Uterus (tissue), 4 donors: ENCODE measurements around the gene C19orf33. TPM values are rescaled to one million over a fixed set of nuclear protein-coding genes. Genes with fewer than 3 reads are reported as not detected.
"Not testable (repeated sequence)": the region's sequence is repeated elsewhere in the genome, so short reads cannot be mapped to it uniquely, and the experiment has no call there.

Experiments
- DNase-seq, 2 donors: peaks; one replicate each; pipeline ENCODE4 v3.0.0-alpha.2; 2019 to 2020
- H3K27ac ChIP-seq, 2 donors: fragments of 200-600 bp; sonication (generic); 1 replicate in 1 of 2; 2 replicates in 1 of 2; pipeline ENCODE4 v1.5.1; 2016 to 2018
- H3K27me3 ChIP-seq, 2 donors: fragments of 200-600 bp; sonication (generic); one replicate each; pipeline ENCODE4 v1.5.1; 2018 to 2019; ENCODE audit warnings: control low read depth in 1 of 2
- H3K36me3 ChIP-seq, 2 donors: fragments of 200-600 bp; sonication (generic); one replicate each; pipeline ENCODE4 v1.5.1; 2019; ENCODE audit warnings: control low read depth in 1 of 2
- H3K4me1 ChIP-seq, 2 donors: fragments of 200-600 bp; sonication (generic); one replicate each; pipeline ENCODE4 v1.5.1; 2018 to 2019; ENCODE audit warnings: control low read depth in 1 of 2
- H3K4me3 ChIP-seq, 2 donors: fragments of 200-600 bp; sonication (generic); 1 replicate in 1 of 2; 2 replicates in 1 of 2; pipeline ENCODE4 v1.5.1; 2018 to 2019; ENCODE audit warnings: mild to moderate bottlenecking in 1 of 2
- H3K9me3 ChIP-seq, 2 donors: fragments of 200-600 bp; sonication (generic); one replicate each; pipeline ENCODE4 v1.5.1; 2019; ENCODE audit warnings: control low read depth in 1 of 2
- POLR2A ChIP-seq, 2 donors: fragments of 450-650 bp; IDR thresholded peaks; one replicate each; pipeline ENCODE4 v1.6.1; 2016; ENCODE audit warnings: antibody characterized with exemption in 2 of 2, mild to moderate bottlenecking in 1 of 2, moderate library complexity in 1 of 2
- intact Hi-C: fragments of 100-400 bp; cut with DNase I; formaldehyde crosslinking; loops from one replicate; pipeline ENCODE4 v1.15.1; 2023; ENCODE audit warnings: low total_unique reads
- total RNA-seq, 4 donors: library from RNA; depleted of rRNA in 3 of 4; stranded (reverse); fragments of >200 nt in 3 of 4; gene quantifications; one replicate each; pipeline versions ENCODE4 v1.1.0 to v1.2.4, GENCODE V29; 2014 to 2023
- TF ChIP-seq, protein P1 (sequence below), 4 experiments: fragments of 200-600 bp in 2 of 4; fragments of 450-650 bp in 2 of 4; sonication (generic) in 2 of 4; IDR thresholded peaks; one replicate each; pipeline ENCODE4 v1.5.1; 2016 to 2019; ENCODE audit warnings: antibody characterized with exemption in 4 of 4, mild to moderate bottlenecking in 2 of 4, moderate library complexity in 1 of 4
- donor health status: DM: yes; HTN: yes; CAD: no.

Gene C19orf33
- total RNA-seq, 4 donors from 2014 or later, result 2.9 to 15.3 (median 4.1) TPM; not detected in 1

- DNase-seq, result peak; percentile 95 to 96
Measured at GRCh38 chr19:38336638-38337359, 32.7 kb downstream of the C19orf33 start.

GRCh38 chr19:38337360-38337653 lies 33.3 kb downstream of the C19orf33 start:
- intact Hi-C loops, result loop anchor here (5.0 kb wide), 1 partner anchor 35 kb away; the partner anchor contains the start of gene PSMD8
- Histone ChIP-seq H3K27ac (peak overlapping the region in 1 of 2 donors; percentile 96), H3K9me3 (no peaks in the 10 kb centered on the region), H3K4me1 (peaks cover 0 to 6% of the 10 kb centered on the region in 2 donors), H3K27me3 (no peaks in the 10 kb centered on the region), H3K36me3 (no peaks in the 10 kb centered on the region), H3K4me3 (peak overlapping the region; percentile 62 to 69)
- DNase-seq, result no peak
- TF ChIP-seq POLR2A (IDR thresholded peaks at IDR 0.05), result no peak
- TF ChIP-seq, protein P1, sequence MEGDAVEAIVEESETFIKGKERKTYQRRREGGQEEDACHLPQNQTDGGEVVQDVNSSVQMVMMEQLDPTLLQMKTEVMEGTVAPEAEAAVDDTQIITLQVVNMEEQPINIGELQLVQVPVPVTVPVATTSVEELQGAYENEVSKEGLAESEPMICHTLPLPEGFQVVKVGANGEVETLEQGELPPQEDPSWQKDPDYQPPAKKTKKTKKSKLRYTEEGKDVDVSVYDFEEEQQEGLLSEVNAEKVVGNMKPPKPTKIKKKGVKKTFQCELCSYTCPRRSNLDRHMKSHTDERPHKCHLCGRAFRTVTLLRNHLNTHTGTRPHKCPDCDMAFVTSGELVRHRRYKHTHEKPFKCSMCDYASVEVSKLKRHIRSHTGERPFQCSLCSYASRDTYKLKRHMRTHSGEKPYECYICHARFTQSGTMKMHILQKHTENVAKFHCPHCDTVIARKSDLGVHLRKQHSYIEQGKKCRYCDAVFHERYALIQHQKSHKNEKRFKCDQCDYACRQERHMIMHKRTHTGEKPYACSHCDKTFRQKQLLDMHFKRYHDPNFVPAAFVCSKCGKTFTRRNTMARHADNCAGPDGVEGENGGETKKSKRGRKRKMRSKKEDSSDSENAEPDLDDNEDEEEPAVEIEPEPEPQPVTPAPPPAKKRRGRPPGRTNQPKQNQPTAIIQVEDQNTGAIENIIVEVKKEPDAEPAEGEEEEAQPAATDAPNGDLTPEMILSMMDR (IDR thresholded peaks at IDR 0.05), result no peak

More at GRCh38 chr19:38336638-38337359, 32.7 kb downstream of the C19orf33 start:
- Histone ChIP-seq H3K4me1 (peaks cover 0 to 6% of the 10 kb centered on the region in 2 donors), H3K9me3 (no peaks in the 10 kb centered on the region), H3K4me3 (peak overlapping the region; percentile 62 to 69), H3K27ac (peak overlapping the region; percentile 95 to 96), H3K27me3 (no peaks in the 10 kb centered on the region), H3K36me3 (no peaks in the 10 kb centered on the region)
- intact Hi-C loops, result loop anchor here (5.0 kb wide), 1 partner anchor 36 kb away; the partner anchor contains the start of gene PSMD8
- TF ChIP-seq, protein P1 (IDR thresholded peaks at IDR 0.05), result no peak
- TF ChIP-seq POLR2A (IDR thresholded peaks at IDR 0.05), result no peak

- H3K27ac ChIP-seq, DNase-seq, H3K4me3 ChIP-seq, H3K27me3 ChIP-seq, H3K4me1 ChIP-seq, H3K36me3 ChIP-seq, H3K9me3 ChIP-seq: not testable (repeated sequence)
- intact Hi-C loops, result loop anchor here (5.0 kb wide), 1 partner anchor 33 kb away; the partner anchor contains the start of gene PSMD8
Measured at GRCh38 chr19:38339011-38339410, 35.0 kb downstream of the C19orf33 start.

GRCh38 chr19:38340927-38341326 lies 36.9 kb downstream of the C19orf33 start:
- H3K27me3 ChIP-seq, result no peaks in the 10 kb centered on the region
- no peak overlapping the region for H3K4me3 ChIP-seq
- no peak for DNase-seq
- intact Hi-C loops, result no loop called here
- TF ChIP-seq, protein P1 (IDR thresholded peaks at IDR 0.05), result no peak
- TF ChIP-seq POLR2A (IDR thresholded peaks at IDR 0.05), result no peak
- H3K36me3 ChIP-seq, result no peaks in the 10 kb centered on the region
- H3K9me3 ChIP-seq, result no peaks in the 10 kb centered on the region
- H3K27ac ChIP-seq, result no peak overlapping the region
- peaks cover 0 to 6% of the 10 kb centered on the region in 2 donors for H3K4me1 ChIP-seq

- TF ChIP-seq, protein P1 (IDR thresholded peaks at IDR 0.05), result no peak
- TF ChIP-seq POLR2A (IDR thresholded peaks at IDR 0.05), result no peak
- Histone ChIP-seq H3K4me3 (no peak overlapping the region), H3K27ac (no peak overlapping the region), H3K4me1 (no peaks in the 10 kb centered on the region), H3K27me3 (no peaks in the 10 kb centered on the region), H3K36me3 (no peaks in the 10 kb centered on the region), H3K9me3 (no peaks in the 10 kb centered on the region)
- no peak for DNase-seq
- intact Hi-C loops, result no loop called here
Measured at GRCh38 chr19:38346837-38347236, 42.8 kb downstream of the C19orf33 start.
